Middle frontal gyrus (tissue), 1 donor: Measurements from ENCODE around the gene CACNA1A.

Source experiments
- DNase-seq: peaks from one replicate; pipeline ENCODE4 v3.0.0-alpha.2; 2015; ENCODE audit warnings: low spot score; ENCODE audit errors: extremely low spot score

CACNA1A gene

GRCh38 chr19:13234518-13234917 is 271.8 kb downstream of the CACNA1A start:
- DNase-seq: no peak

DNA sequence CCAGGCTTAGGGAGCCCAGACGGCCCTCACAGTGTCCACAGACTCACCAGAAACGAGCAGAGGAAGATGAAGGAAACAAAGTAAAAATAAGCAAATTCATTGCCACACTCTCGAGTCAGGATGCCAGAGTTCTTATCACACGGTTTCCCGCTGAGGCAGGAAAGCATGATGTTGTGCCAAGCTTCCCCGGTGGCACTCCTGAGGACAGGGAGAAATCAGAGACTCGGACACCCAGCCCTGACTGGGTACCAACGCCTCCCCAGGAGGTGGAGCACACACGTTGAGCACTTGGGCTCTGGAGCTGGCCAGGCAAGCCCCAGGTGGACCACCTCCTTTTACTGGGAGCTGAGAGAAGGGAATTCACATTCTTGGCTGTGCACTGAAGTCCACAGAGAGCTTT is 274.6 kb downstream of the CACNA1A start:
- DNase-seq: no peak

DNA sequence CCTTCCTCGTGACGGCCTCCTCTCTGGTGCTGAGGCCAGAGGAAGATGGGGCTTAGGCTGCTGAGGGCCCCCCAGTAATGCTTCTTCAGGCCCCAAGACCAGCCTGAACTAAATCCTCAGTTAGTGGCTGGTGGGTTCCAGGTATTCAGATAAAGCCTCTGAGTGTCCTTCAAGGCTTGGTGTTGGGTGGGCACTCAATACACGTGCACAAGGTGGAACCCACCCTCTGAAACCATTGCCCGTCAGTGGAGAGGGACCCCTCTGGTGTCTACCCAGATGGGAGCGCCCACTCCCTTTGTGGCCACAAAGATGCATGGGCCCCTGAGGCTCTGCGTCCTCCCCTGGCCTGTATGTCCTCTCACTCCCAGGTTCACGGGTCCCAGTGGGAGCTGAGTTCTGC is 277.0 kb downstream of the CACNA1A start:
- DNase-seq: no peak

- no peak for DNase-seq
These were observed 277.7 kb downstream of the CACNA1A start for GRCh38 chr19:13228561-13228960.

DNA sequence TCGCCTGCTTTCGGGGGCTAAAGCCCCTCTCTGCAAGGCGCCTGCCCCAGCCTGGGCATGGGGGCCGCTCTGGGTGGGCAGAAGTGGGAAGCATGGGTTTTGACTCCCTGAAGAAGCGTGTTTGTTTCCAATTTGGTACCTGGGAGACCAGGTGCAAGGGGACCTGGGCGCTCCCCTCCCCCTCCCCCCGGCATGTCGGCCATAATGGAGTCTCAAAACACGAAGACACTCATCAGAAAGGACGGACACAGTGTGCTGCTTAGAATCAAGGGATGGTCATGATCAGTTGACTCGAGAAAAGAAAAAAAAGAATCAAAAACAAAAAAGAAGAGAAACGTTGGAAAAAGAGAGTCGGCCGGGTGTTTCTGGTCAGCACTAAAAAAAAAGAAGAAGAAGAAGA is 279.3 kb downstream of the CACNA1A start:
- DNase-seq: no peak

DNA sequence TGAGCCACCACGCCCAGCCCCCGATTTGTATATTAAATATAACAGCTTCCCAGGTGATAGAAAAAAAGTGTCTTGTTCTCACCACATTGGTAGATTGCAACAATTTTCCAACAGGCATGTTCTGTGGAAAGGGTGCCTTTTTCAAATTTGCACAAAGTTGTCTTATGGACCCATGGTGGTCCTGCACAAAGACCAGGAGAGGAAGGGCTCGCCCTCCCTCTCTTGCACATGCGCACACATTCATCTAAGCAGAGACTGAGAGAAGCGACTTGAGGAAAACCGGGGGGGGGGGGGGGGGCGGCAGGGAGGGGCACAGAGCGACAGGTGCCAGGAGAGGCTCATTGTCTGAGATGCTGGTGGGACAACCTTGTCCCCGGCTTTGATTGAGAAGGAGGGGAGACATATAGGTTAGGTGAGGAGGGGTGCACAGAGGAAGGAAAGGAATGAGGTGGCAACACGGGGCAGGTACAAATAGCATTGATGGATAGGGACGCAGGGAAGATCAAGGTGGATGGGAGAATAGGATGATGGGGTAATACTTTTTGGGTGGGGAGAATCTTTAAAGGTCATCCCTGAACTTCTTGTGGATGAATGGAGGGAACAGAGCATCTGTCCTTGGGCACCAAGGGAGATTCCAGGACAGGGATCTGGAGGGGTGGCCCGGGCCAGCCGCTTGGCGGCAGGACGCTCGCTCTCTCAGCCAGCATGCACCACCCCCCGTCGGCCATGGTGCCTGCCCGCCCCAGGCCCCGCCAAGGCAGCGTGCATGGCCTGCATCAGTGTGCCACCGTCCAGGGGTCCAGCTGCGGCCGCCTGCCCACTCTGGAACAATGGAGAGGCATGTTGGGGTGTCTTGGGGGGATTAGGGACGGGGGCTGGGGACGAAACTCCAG is 280.1 kb downstream of the CACNA1A start:
- no peak for DNase-seq

DNA sequence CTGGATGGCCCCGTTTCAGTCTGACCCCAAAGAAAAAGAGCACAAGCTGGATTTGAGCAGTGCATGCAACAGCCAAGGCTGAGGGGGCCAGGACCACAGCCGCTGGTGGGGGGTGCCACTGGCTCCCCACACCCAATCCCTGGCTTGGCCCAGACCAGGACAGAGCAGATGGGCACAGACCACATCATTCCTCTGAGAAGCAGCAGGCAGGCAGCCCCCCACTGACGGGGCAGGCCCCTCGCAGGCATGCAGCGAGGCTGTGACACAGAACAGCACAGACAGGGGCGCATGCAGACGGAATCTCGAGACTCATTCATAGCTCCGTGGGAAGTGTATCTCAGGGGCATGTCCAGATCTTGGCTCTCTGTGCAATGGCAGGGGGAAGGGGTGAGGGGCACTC is 281.2 kb downstream of the CACNA1A start:
- no peak for DNase-seq

GRCh38 chr19:13220847-13221246 is 285.4 kb downstream of the CACNA1A start:
- no peak for DNase-seq

- no peak for DNase-seq
These were observed 290.5 kb downstream of the CACNA1A start for GRCh38 chr19:13215572-13216380.

DNA sequence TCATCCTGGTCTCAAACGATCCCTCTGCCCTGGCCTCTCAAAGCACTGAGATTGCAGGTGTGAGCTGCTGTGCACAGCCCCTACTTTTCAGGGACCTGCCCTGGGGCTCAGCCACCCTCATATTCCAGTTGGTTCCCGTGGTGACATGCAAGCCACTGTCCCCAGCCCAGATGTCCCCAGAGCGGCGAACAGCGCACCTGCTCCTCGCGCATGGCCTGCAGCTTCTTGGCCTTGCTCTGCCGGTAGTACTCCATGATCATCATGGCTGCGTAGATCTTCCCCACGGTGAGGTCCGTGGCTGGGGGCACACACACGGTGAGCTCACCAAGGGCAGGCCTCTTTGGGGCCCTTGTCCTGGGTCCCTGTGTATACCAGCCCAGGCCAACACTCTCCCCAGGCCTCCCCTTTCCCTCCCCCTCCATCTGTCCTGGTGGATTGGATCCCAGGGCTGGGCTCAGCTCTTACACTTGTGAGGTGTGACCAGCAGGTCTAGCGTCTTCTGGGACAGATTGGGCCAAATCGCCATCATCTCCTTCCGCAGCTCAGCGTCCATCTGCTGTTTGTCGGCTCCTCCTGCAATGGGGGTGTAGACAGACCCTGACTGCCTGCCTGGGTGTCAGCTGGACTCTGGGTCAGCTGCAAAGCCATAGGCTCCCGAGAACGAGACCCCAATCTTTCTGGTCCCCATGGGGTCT is 292.1 kb downstream of the CACNA1A start:
- no peak for DNase-seq

DNA sequence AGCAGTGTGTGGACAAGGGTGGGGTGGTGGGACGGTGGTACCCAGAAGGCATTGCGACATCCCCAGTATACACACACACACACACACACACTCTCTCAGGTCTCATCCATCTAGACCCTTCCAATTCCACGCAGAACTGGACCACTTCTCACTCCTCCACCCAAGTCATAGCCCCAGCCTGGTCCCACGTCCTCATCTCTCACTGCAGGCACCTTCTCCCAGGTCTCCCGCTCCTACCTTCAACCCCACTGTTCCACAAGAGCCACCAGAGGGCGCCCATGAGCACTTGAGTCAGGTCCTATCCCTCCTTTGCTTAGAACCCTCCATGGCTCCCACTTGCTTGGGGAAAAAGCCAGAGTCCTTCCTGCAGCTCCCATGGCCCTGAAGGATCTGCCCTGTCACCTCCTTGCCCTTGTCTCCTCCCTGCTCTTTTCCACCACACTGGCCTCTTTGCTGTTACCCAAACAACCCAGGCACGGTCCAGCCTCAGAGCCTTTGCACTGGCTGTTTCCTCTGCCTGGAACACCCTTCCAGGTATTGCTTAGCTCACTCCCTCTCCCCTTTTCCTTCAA is 293.4 kb downstream of the CACNA1A start:
- no peak for DNase-seq

DNA sequence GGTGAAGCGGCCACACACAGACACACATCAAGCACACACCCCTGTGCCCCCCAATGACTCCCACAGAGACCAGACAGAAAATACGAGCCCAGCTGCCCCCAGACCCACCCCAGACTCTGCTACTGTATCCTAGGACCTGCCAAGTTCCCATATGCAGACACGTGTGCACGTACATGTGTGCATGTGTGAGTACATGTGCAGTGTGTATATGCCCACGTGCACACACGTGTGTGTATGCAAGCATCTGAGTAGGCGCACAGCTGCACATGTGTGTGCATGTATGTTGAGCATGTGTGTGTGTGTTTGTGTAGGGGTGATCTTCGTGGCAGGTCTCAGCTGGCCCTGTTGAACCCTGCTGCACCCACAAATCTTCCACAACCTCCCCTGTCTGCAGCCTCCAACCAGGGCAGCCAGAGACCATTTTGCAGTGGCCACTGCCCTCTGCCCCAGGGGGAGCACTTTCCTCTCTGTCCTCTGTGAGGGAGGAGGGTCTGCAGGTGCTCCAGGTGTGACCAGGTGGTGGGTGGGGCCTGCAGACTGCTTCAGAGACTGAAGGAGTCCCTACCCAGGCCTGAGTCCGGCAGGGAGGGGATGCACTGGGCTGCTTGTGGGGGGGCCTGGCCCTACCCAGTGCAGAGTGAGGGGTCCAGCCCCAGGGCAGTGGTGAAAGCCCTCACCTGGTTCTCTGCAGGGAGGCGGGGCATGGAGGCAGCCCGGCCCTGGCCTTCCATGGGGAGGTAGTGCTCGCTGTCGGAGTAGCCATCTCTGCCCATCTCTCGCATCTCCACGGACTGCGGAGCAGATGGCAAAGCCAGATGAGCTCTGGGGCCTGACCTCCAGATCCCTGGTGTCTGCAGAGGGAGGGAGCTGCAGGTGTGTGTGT is 294.6 kb downstream of the CACNA1A start:
- no peak for DNase-seq

GRCh38 chr19:13210941-13211340 is 295.3 kb downstream of the CACNA1A start:
- DNase-seq: no peak

GRCh38 chr19:13210339-13210775 is 295.9 kb downstream of the CACNA1A start:
- DNase-seq: no peak

GRCh38 chr19:13209484-13210338 is 296.6 kb downstream of the CACNA1A start:
- DNase-seq: no peak

GRCh38 chr19:13208672-13209483 is 297.4 kb downstream of the CACNA1A start:
- no peak for DNase-seq

GRCh38 chr19:13207846-13208671 is 298.2 kb downstream of the CACNA1A start:
- no peak for DNase-seq
